ENCODE results near the gene PRRT1B.

PRRT1B gene

DNA sequence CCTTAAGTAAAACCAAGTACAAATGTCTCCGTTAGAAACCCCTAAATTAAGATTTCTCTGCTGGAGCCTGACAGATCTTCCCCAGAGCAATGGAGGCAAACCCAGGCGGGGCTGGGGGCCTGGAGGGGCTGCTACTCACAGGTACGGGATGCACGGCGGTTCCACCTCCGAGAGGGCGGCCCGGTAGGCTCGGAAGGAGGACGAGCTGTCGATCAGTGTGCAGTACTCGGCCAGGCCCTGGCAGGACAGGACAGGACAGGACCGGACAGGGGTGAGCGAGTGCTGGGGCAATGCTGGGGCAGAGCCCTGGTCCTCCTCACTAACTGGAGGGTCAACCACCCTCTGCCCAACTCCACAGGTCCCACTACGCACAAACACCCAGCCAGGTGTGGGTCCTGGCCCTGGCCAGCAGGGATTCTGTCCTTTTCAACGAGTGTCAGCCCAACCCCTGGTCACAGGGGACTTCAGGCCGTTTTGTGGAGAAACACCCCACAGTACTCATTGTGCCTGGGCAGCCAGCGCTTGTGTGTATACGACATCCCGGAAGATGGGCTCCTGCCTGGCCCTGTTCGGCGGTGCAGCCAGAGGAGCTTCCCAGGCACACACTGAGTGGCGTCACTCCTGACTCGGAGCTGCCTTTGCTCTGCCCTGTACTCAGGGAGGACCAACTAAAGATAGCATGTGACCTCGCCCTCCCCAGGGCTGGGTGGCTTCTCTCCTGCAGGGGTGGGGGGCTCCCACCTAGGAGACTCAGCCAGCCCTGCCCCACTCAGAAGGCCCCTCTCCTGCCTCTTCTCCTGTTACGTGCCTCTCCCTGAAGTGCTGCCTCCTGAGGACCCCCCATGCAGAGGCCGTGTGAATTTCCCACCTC lies 37.4 kb downstream of the PRRT1B start:
- TF ChIP-seq POLR2AphosphoS5 (IDR thresholded peaks at IDR 0.05; ENCODE audit: low read depth, low read length) (no peak), SIN3A (IDR thresholded peaks at IDR 0.05; ENCODE audit: borderline replicate concordance, insufficient read depth, low read length) (no peak)

- no peak for TF ChIP-seq SIN3A (IDR thresholded peaks at IDR 0.05; ENCODE audit: borderline replicate concordance, insufficient read depth, low read length)
- no peak for TF ChIP-seq TAF1 (IDR thresholded peaks at IDR 0.05; ENCODE audit: borderline replicate concordance, insufficient read depth, low read length)
- TF ChIP-seq REST (IDR thresholded peaks at IDR 0.05; ENCODE audit: insufficient read depth in 1 of 2, low read depth in 2 of 2, low read length in 2 of 2) = no peak
- no peak for TF ChIP-seq POLR2AphosphoS5 (IDR thresholded peaks at IDR 0.05; ENCODE audit: low read depth, low read length)
- no peak for TF ChIP-seq FOXP2 (optimal IDR thresholded peaks at IDR 0.05; ENCODE audit: borderline replicate concordance, extremely low read depth, extremely low read length, insufficient read depth)
Measured at GRCh38 chr9:131583337-131583645, 38.0 kb downstream of the PRRT1B start.

- TF ChIP-seq FOXP2 (optimal IDR thresholded peaks at IDR 0.05; ENCODE audit: borderline replicate concordance, extremely low read depth, extremely low read length, insufficient read depth) (no peak), TAF1 (IDR thresholded peaks at IDR 0.05; ENCODE audit: borderline replicate concordance, insufficient read depth, low read length) (no peak), REST (IDR thresholded peaks at IDR 0.05; ENCODE audit: insufficient read depth in 1 of 2, low read depth in 2 of 2, low read length in 2 of 2) (no peak), POLR2AphosphoS5 (IDR thresholded peaks at IDR 0.05; ENCODE audit: low read depth, low read length) (no peak)
Measured at GRCh38 chr9:131583836-131584555, 38.7 kb downstream of the PRRT1B start.

- TF ChIP-seq FOXP2 (optimal IDR thresholded peaks at IDR 0.05; ENCODE audit: borderline replicate concordance, extremely low read depth, extremely low read length, insufficient read depth) (no peak), TAF1 (IDR thresholded peaks at IDR 0.05; ENCODE audit: borderline replicate concordance, insufficient read depth, low read length) (no peak), SIN3A (IDR thresholded peaks at IDR 0.05; ENCODE audit: borderline replicate concordance, insufficient read depth, low read length) (no peak), REST (IDR thresholded peaks at IDR 0.05; ENCODE audit: insufficient read depth in 1 of 2, low read depth in 2 of 2, low read length in 2 of 2) (no peak), POLR2AphosphoS5 (IDR thresholded peaks at IDR 0.05; ENCODE audit: low read depth, low read length) (no peak)
Measured at GRCh38 chr9:131584858-131585257, 39.5 kb downstream of the PRRT1B start.

- TF ChIP-seq FOXP2 (optimal IDR thresholded peaks at IDR 0.05; ENCODE audit: borderline replicate concordance, extremely low read depth, extremely low read length, insufficient read depth) (no peak), POLR2AphosphoS5 (IDR thresholded peaks at IDR 0.05; ENCODE audit: low read depth, low read length) (no peak), REST (IDR thresholded peaks at IDR 0.05; ENCODE audit: insufficient read depth in 1 of 2, low read depth in 2 of 2, low read length in 2 of 2) (no peak), TAF1 (IDR thresholded peaks at IDR 0.05; ENCODE audit: borderline replicate concordance, insufficient read depth, low read length) (no peak), SIN3A (IDR thresholded peaks at IDR 0.05; ENCODE audit: borderline replicate concordance, insufficient read depth, low read length) (no peak)
Measured at GRCh38 chr9:131585375-131585774, 40.1 kb downstream of the PRRT1B start.
